ENCODE measurements around the gene SNX5. TPM values are rescaled to one million over a fixed set of nuclear protein-coding genes. Genes with fewer than 3 reads are reported as not detected.

SNX5 gene
- total RNA-seq, 1 donor from 2014 or later, result 238 TPM

Other genes with a start within 250 kb of the SNX5 start
- 32.1 and 33.6 TPM in 2 replicates for gene MGME1, start 224 bp upstream of the SNX5 start, total RNA-seq
- not detected in 2 replicates for gene OVOL2, start 89.1 kb upstream of the SNX5 start, total RNA-seq
- 17.1 and 17.9 TPM in 2 replicates for gene KAT14, start 169.1 kb upstream of the SNX5 start, total RNA-seq
- gene PET117, start 169.1 kb upstream of the SNX5 start, total RNA-seq, result 16.3 and 16.7 TPM in 2 replicates